GM12878 (cell line): ENCODE results near the gene SYS1. TPM values are rescaled to one million over a fixed set of nuclear protein-coding genes. Genes with fewer than 3 reads are reported as not detected.

Experiments used
- ATAC-seq: fragments of 200-7000 bp; cut with Tn5 transposase; 3 replicates; pipeline ENCODE4 v1.9.1; 2020; ENCODE audit warnings: mild to moderate bottlenecking, moderate library complexity
- BruUV-seq: library from RNA; stranded (reverse); fragments of 400-500 nt; replicated peaks from 2 replicates; lab custom pipeline; 2021; lab: Mats Ljungman, UMichigan
- CTCF ChIA-PET: fragments of 300-600 bp; sonication (Branson Sonifier 250); formaldehyde crosslinking; extraction: SDS; loops from one replicate; lab custom pipeline; 2021; ENCODE audit warnings: inconsistent platforms; lab: Yijun Ruan, JAX
- POLR2A ChIA-PET: fragments of 350-600 bp; formaldehyde crosslinking; extraction: SDS; loops from one replicate; lab custom pipeline; 2021; ENCODE audit warnings: inconsistent platforms; lab: Charles Lee
- RAD21 ChIA-PET: fragments of 300-600 bp; sonication (Branson Sonifier 250); formaldehyde crosslinking; loops from one replicate; lab custom pipeline; 2023; ENCODE audit warnings: antibody characterized with exemption; ENCODE audit not compliant: unreplicated experiment; lab: Charles Lee
- SMC1A ChIA-PET: fragments of 300-600 bp; sonication (Branson Sonifier 250); formaldehyde crosslinking; loops from one replicate; lab custom pipeline; 2023; ENCODE audit not compliant: unreplicated experiment, uncharacterized antibody; lab: Charles Lee
- DNase-seq: peaks from one replicate; pipeline ENCODE4 v3.0.0-alpha.2; 2011; ENCODE audit warnings: low read depth, low spot score
- FAIRE-seq: peaks from 3 replicates; lab custom pipeline; 2011; peaks lifted over from hg19 to GRCh38; lab: Jason Lieb, UNC
- H2AFZ ChIP-seq: 2 replicates; pipeline ENCODE4 v1.6.0; 2011; ENCODE audit warnings: low read depth, low read length, control low read depth; ENCODE audit not compliant: control insufficient read depth
- H3K27ac ChIP-seq: 2 replicates; pipeline ENCODE4 v1.5.1; 2011; ENCODE audit warnings: control low read depth; ENCODE audit not compliant: control insufficient read depth, insufficient read depth
- H3K27me3 ChIP-seq, 2 experiments: replicated peaks in 1 of 2; 2 replicates each; pipeline versions ENCODE4 v1.6.0 to v1.6.1; 2011; ENCODE audit warnings: low read length in 1 of 2; ENCODE audit not compliant: control insufficient read depth in 2 of 2, insufficient read depth in 2 of 2
- H3K36me3 ChIP-seq, 2 experiments: 2 replicates each; pipeline ENCODE4 v1.5.1; 2011; ENCODE audit warnings: low read length in 1 of 2; ENCODE audit not compliant: control insufficient read depth in 2 of 2, insufficient read depth in 2 of 2
- H3K4me1 ChIP-seq: 2 replicates; pipeline ENCODE4 v1.6.1; 2011; ENCODE audit warnings: mild to moderate bottlenecking, low read length, moderate library complexity, mixed read lengths; ENCODE audit not compliant: control insufficient read depth, insufficient read depth
- H3K4me2 ChIP-seq: 2 replicates; pipeline ENCODE4 v1.6.0; 2011; ENCODE audit warnings: control low read depth; ENCODE audit not compliant: control insufficient read depth, insufficient read depth
- H3K4me3 ChIP-seq: fragments of 200-600 bp; sonication (generic); 2 replicates; pipeline ENCODE4 v1.5.1; 2016
- H3K79me2 ChIP-seq: 2 replicates; pipeline ENCODE4 v1.6.0; 2011; ENCODE audit warnings: low read length; ENCODE audit not compliant: control insufficient read depth, insufficient read depth
- H3K9ac ChIP-seq: 2 replicates; pipeline ENCODE4 v1.8.0; 2011; ENCODE audit warnings: low read length, control low read depth, mixed read lengths; ENCODE audit not compliant: control insufficient read depth, insufficient read depth
- H3K9me3 ChIP-seq: replicated peaks from 3 replicates; pipeline ENCODE4 v1.5.1; 2011; ENCODE audit warnings: mild to moderate bottlenecking, low read length; ENCODE audit not compliant: control insufficient read depth, insufficient read depth
- H4K20me1 ChIP-seq: 2 replicates; pipeline ENCODE4 v1.6.0; 2011; ENCODE audit not compliant: control insufficient read depth, insufficient read depth
- NRF1 ChIP-seq: conservative IDR thresholded peaks from 2 replicates; pipeline ENCODE4 v1.6.1; 2011; ENCODE audit warnings: mild to moderate bottlenecking, low read depth, low read length, improper control_type of control experiment
- RBBP5 ChIP-seq: fragments of 200-600 bp; sonication (generic); conservative IDR thresholded peaks from 2 replicates; pipeline ENCODE4 v1.6.1; 2016
- SIN3A ChIP-seq: IDR thresholded peaks from 2 replicates; pipeline ENCODE4 v1.6.1; 2012; ENCODE audit warnings: low read depth, low read length, improper control_type of control experiment
- SREBF1 ChIP-seq: IDR thresholded peaks from 2 replicates; pipeline ENCODE4 v1.6.1; 2012; ENCODE audit warnings: mild to moderate bottlenecking, low read length
- TCF7 ChIP-seq: IDR thresholded peaks from 2 replicates; pipeline ENCODE4 v1.6.1; 2014; ENCODE audit warnings: antibody characterized with exemption, borderline replicate concordance
- WGBS: methylation state at CpG from one replicate; pipeline ENCODE4 v1.1.6; 2016; ENCODE audit warnings: low lambda C conversion rate; ENCODE audit not compliant: insufficient replicate concordance, insufficient coverage; ENCODE audit errors: missing lambda C conversion rate; 5-methylcytosine and 5-hydroxymethylcytosine counted together
- in situ Hi-C: fragments of 300-500 bp; cut with MboI; formaldehyde crosslinking; loops from 9 replicates; pipeline ENCODE4 v1.14.3; 2018; ENCODE audit warnings: mixed read lengths
- intact Hi-C: fragments of 100-400 bp; cut with micrococcal nuclease; formaldehyde crosslinking; loops from one replicate; pipeline ENCODE4 v1.14.2; 2022; ENCODE audit not compliant: unreplicated experiment
- polyA plus RNA-seq, 11 experiments: library from polyadenylated mRNA; depleted of rRNA in 4 of 11; unstranded in 6 of 11; stranded (reverse) in 5 of 11; fragments of >200 nt; fragmentation: Nextera tagmentation in 4 of 11; fragmentation: Illumina TruSeq in 1 of 11; extraction: Ambion mirVana in 4 of 11; extraction: Trizol in 1 of 11; gene quantifications; 1 replicate in 1 of 11; 2 replicates in 10 of 11; pipeline versions ENCODE4 v1.2.1 to v1.2.3, GENCODE V29; 2011 to 2016; ENCODE audit warnings: inconsistent platforms in 2 of 11, missing spikeins in 2 of 11, low read depth in 1 of 11
- total RNA-seq, 4 experiments: library from RNA; depleted of rRNA in 3 of 4; stranded (reverse); fragments of >200 nt in 3 of 4; fragmentation: Illumina TruSeq in 1 of 4; extraction: Trizol in 1 of 4; gene quantifications; 2 replicates each; pipeline versions ENCODE4 v1.2.1 to v1.2.3, GENCODE V29; 2013 to 2021

The SYS1 gene
- total and polyA plus RNA-seq, 10 of the 15 experiments (the other 5 are each of a cell fraction or from before 2014, with no cell fraction given), result 5.1 to 22.6 (median 9.3) TPM

DNA sequence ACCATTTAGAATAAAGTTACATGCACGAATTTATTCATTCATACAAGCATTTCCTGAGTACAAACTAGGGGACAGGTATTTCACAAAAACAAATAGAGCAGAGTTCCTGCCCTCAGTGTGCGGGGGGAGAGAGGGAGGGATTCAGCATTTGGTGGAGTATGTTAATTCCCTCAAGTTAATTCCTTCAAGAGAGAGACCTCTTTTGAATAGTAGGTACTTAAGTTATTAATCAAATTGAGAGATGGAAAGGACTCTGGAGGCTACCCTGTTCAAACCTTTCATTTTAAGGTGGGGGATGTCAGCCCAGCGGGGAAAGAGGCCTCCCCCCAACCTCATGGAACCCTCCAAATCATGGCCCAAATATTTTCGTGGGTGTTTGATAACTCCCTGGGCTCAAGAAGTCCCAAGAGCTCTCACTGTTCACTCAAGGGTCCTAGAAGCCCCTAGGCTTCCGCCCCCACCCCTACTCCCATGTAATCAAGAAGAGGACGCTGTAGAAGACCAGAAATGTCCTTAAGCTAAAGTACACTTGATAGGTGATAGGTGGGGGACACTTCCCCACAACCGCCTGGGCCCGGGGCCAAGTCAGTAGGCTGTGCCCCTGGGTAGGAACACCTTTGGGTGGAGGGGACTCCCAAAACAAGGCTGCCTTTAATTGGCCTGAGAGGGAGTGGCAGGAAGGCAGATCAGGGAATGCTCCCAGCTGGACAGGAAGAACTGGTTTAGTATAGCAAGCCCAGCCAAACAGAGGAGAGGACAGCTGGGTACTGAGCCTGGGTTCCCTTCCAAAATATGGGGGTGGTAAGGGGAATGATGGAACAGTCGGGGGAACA is 17.6 kb upstream of the SYS1 start:
- H3K27me3 ChIP-seq, result 0 out of 4 replicates have a peak, but pooled peaks cover 0 to 6% of the 10 kb centered on the region in 2 experiments
- in situ Hi-C loops (no loop called here), intact Hi-C loops (no loop called here)
- no peaks in the 10 kb centered on the region for H3K9me3 ChIP-seq
- H3K9ac ChIP-seq, result no peak overlapping the region
- no peak overlapping the region for H3K27ac ChIP-seq
- no peak for TF ChIP-seq SREBF1
- no peak for TF ChIP-seq SIN3A
- no peak for TF ChIP-seq RBBP5
- no peak for TF ChIP-seq TCF7
- no peak for TF ChIP-seq NRF1
- no peak overlapping the region for H2AFZ ChIP-seq
- H3K4me2 ChIP-seq, result no peak overlapping the region
- ChIA-PET SMC1A (interaction anchor here (1.0 to 1.6 kb wide), 4 partner anchors 12 to 92 kb away, joined by 3 to 6 read pairs (median 4); no protein-coding TSS in a partner anchor), POLR2A (interaction anchor here (0.6 kb wide), 1 partner anchor 120 kb away, joined by 5 read pairs; no protein-coding TSS in a partner anchor), CTCF (interaction anchor here (1.1 to 3.8 kb wide), 4 partner anchors 10 to 27 kb away, joined by 3 to 13 read pairs (median 4); no protein-coding TSS in a partner anchor), RAD21 (interaction anchor here (0.5 kb wide), 1 partner anchor 22 kb away, joined by 3 read pairs; no protein-coding TSS in a partner anchor)
- no TSS peak for BruUV-seq
- 29% methylated on average over 9 of the region's 9 CpGs for WGBS
- ATAC-seq (no peak), DNase-seq (no peak), FAIRE-seq (no peak)
- H3K36me3 ChIP-seq, result no peaks in the 10 kb centered on the region
- H3K4me3 ChIP-seq, result no peak overlapping the region
- peaks cover 6% of the 10 kb centered on the region for H3K4me1 ChIP-seq
- peaks cover 2% of the 10 kb centered on the region; the same call in 1 of the 2 replicates for H4K20me1 ChIP-seq
- H3K79me2 ChIP-seq, result no peaks in the 10 kb centered on the region
